ENCODE measurements around the gene MTA3.

Gene MTA3

GRCh38 chr2:42762823-42763804 lies 194.7 kb downstream of the MTA3 start:
- DNase-seq (ENCODE audit: low read depth in 2 of 2), result no peak

- DNase-seq (ENCODE audit: low read depth in 2 of 2), result no peak
Measured at GRCh38 chr2:42764096-42764495, 195.7 kb downstream of the MTA3 start, which contains the start of gene OXER1. OXER1 (minus strand) TSS chr2:42764135; CDS start chr2:42764062, 73 bp downstream.

- no peak for DNase-seq (ENCODE audit: low read depth in 2 of 2)
Measured at GRCh38 chr2:42764901-42765300, 196.5 kb downstream of the MTA3 start.

GRCh38 chr2:42765686-42766085 lies 197.3 kb downstream of the MTA3 start:
- DNase-seq (ENCODE audit: low read depth in 2 of 2), result no peak

GRCh38 chr2:42767080-42767898 lies 198.9 kb downstream of the MTA3 start:
- no peak for DNase-seq (ENCODE audit: low read depth in 2 of 2)

GRCh38 chr2:42767899-42768705 lies 199.7 kb downstream of the MTA3 start:
- DNase-seq (ENCODE audit: low read depth in 2 of 2), result no peak

- no peak for DNase-seq (ENCODE audit: low read depth in 2 of 2)
Measured at GRCh38 chr2:42768706-42769256, 200.3 kb downstream of the MTA3 start.

GRCh38 chr2:42769583-42770287 lies 201.3 kb downstream of the MTA3 start:
- no peak for DNase-seq (ENCODE audit: low read depth in 2 of 2)

GRCh38 chr2:42770288-42771131 lies 202.1 kb downstream of the MTA3 start:
- no peak for DNase-seq (ENCODE audit: low read depth in 2 of 2)

GRCh38 chr2:42771546-42772153 lies 203.2 kb downstream of the MTA3 start:
- no peak for DNase-seq (ENCODE audit: low read depth in 2 of 2)

GRCh38 chr2:42775186-42775585 lies 206.8 kb downstream of the MTA3 start:
- no peak for DNase-seq (ENCODE audit: low read depth in 2 of 2)

GRCh38 chr2:42775810-42776209 lies 207.4 kb downstream of the MTA3 start:
- no peak for DNase-seq (ENCODE audit: low read depth in 2 of 2)

GRCh38 chr2:42777883-42778805 lies 209.7 kb downstream of the MTA3 start:
- DNase-seq (ENCODE audit: low read depth in 2 of 2), result no peak

- DNase-seq (ENCODE audit: low read depth in 2 of 2), result no peak
Measured at GRCh38 chr2:42781181-42781580, 212.7 kb downstream of the MTA3 start.

GRCh38 chr2:42783511-42783910 lies 215.1 kb downstream of the MTA3 start:
- no peak for DNase-seq (ENCODE audit: low read depth in 2 of 2)

- no peak for DNase-seq (ENCODE audit: low read depth in 2 of 2)
Measured at GRCh38 chr2:42784204-42784880, 215.9 kb downstream of the MTA3 start.

- no peak for DNase-seq (ENCODE audit: low read depth in 2 of 2)
Measured at GRCh38 chr2:42786561-42787345, 218.3 kb downstream of the MTA3 start.

Data from stimulated activated CD4-positive, alpha-beta T cell treated with anti-CD3 and anti-CD28 coated beads, Interleukin-12 subunit alpha, Interleukin-12 subunit beta, amount 100 ng/mL, for 24 hours (primary cell).